NCI-H1048 (cell line): Measurements from ENCODE around the gene PLA2G6.

Experiments
- DNase-seq: peaks from one replicate; lab custom pipeline; 2025; lab: John Stamatoyannopoulos, UW

The PLA2G6 gene

DNA sequence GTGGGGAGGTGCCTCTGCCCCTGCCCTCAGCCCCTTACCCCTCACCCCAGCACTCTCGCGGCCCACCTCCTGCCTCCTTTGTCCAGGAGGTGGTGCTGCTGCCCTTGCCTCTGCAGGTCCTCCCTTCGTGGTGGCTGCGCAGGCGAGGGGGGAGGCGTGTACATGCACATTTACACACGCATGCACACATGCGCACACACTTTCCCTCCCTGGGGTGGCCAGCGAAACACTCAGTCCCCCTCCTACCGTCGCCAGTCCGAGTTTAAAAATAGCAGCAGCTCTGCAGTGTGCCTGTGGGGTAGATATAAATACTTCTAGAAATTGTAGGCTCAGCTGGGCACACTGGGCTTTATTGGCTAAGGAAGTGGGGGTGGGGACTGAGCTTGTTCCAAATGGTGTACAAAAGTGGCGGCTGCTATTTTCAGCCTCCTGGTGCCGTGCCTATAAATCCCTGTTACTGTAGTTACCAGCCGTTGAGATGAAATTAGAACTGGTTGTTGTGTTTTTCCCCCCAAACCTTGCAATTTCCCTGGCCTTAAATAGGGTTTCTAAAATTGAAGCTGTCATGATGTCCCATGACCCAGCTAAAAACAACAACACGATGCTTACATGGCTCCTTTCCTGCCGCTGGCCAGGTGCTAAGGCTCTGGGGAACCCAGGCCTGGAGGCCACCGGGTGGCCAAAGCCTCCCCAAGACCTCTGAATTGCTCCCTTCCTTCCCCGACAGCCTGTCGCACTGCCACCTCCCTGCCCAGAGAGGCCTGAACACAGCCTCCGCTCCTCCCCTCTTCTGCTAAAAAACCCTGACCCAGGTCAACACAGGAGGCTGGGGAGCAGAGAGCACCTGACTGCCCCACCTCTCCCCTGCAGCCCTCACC lies 112.0 kb downstream of the PLA2G6 start:
- no peak for DNase-seq

DNA sequence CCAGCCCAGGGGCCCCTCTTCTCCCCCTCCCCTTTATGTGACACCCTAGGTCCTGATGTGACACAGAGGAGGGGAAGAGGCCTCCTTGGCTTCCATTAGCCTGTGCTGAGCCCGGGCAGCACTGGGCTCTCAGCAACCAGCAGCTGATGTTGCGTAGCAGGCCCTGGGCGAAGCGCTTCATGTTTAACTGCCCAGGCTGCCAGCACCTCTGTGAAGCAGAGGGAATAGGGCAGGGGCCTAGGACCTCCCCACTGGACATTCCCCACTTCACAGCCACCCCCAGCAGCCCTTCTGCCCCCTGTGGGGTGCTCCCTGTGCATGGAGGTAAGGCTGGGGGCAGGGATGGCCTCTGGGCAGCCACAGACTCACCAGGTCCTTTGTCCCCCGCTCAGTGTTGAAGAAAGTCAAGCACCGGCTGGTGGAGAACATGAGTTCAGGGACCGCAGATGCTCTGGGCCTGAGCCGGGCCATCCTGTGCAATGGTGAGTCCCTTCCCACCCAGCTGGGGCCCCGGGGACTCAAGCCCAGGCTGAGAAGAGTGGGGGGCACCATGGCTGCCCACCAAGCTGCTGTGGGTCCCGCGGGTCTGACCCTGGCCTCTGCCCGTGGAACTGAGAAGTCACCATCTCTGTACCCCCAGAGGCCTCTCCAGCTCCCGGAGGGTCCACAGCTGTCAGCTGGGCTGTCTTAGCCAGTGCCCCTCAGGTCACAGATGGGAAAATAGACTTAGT lies 112.8 kb downstream of the PLA2G6 start:
- DNase-seq: no peak

DNA sequence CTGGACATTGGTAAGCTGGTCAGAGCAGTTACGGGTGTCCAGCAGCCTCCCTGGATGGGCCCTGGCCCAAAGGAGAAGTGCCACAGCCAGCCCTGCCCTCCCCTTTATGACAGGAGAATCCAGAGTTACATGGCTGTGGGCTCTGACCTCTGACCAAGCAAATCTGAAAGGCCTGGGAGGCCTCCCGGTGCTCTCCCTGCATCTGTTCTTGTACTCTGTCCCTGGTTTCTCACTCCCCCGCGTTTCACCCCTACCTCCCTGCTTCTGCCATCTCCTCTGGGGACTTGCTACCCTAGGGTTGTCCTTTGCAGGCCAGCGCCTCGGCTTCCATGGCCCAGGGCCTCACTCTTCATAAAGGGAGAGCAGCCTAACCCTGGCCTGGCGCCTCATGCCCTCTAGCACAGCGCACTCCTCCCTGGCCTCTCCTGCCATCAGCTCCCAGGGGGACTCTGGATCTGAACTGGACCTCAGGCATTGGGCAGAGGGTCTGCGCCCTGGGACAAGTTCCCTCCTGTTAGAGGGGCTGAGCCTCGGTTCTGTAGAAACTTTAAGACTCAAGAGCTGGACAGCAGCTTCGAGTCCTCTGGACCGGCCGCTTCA lies 113.8 kb downstream of the PLA2G6 start:
- DNase-seq: no peak

DNA sequence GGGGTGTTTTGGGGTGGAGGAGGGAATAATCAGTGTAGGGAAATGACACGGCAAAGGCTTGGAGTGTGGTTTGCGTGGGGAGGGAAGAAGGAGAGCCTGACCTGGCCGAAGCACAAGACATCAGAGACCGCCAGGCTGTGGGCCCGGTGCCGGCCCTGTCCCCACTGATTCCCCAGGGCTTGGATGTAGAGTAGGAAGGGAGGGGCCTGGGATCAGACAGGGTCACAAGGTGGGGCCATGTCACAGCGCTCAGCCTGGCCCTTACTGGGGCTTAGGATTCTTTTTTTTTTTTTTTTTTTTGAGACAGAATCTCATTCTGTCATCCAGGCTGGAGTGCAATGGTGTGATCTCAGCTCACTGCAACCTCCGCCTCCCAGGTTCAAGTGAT lies 114.6 kb downstream of the PLA2G6 start:
- no peak for DNase-seq

DNA sequence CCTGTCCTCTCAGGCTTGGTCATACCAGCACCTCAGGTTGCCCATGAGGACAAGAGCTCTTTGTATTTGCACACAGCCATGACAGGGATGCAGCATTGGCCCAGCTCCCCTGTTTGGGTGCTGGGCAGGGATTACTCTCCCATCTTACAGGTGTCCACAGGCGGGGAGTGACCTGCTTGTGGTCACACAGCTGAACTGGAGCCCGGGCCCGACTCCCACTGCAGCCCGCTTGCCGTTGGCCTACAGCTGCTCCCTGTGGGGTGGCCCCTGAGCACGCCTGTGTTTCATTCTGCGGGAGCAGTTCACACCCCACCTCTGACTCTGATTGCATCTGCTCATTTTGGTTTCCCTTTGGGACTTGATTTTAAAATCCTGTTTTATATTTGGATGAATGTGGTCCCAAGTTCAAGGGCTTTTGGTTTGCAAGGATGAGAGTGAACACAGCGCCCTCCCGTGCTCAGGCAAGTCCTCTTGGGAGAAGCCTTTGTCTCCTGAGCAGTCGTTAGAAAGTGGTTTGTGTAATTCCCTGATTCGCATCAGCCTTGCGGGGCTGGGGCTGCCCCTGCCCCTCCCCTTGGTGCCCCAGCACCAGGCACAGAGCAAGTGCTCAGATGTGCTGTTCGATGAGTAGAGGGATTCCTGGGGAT lies 115.1 kb downstream of the PLA2G6 start:
- DNase-seq: no peak

DNA sequence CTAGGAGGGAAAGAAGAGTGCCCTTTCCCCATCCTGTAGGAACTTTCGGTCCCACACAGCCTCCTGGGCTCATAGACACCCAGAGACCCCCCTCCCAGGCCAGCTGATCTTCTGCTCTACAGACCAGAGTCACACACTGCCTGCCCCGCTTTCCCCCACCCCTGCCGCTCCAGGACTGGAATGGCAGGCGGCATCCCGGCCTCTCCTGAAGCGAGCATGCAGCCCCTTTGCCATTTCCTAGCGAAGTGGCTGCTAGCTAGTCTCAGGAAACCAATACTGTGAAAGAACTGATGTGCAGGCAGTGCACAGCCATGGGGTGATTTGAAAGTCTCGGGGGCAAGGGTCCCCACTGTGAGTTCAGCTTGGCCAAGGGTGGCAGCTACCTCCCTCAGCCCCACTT lies 116.1 kb downstream of the PLA2G6 start:
- DNase-seq: no peak

DNA sequence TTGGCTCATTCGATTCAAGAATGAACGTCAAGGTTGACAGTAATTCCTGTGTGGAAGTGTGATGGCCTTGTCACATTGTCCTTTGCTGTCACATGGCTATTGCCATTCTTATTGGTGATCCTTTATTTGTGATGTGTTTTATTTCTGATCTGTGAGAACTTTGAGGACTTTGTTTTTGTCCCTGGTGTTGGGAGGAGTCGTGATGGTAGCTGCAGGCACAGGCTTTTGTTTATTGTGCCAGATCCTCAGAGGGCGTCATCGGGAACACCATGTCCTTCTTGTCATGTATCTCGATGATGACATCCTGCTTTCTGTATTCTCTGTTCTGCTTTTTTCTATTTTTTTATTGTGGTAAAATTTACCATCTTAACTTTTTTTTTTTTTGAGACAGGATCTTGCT lies 118.8 kb downstream of the PLA2G6 start:
- DNase-seq: no peak
